ENCODE measurements around the gene C19orf73.

Gene C19orf73

GRCh38 chr19:49111218-49111998 lies 7.5 kb downstream of the C19orf73 start:
- Histone ChIP-seq H3K9me3 (ENCODE audit: insufficient read depth, low read length) (no peaks in the 10 kb centered on the region), H3K4me1 (ENCODE audit: insufficient read depth, insufficient read length) (peaks cover 11% of the 10 kb centered on the region), H3K36me3 (ENCODE audit: insufficient read depth, insufficient read length, low read length) (peaks cover 38% of the 10 kb centered on the region), H3K27me3 (ENCODE audit: insufficient read depth, insufficient read length) (no peaks in the 10 kb centered on the region), H3K4me3 (ENCODE audit: insufficient read length, low read depth) (no peak overlapping the region), H3K9ac (ENCODE audit: insufficient read length, low read depth) (no peak overlapping the region)
- no peak for TF ChIP-seq ZNF274 (IDR thresholded peaks at IDR 0.05; ENCODE audit: low read depth, low read length)
- TF ChIP-seq YY1 (IDR thresholded peaks at IDR 0.05; ENCODE audit: insufficient read depth, insufficient read length) = no peak
- TF ChIP-seq SUZ12 (IDR thresholded peaks at IDR 0.05; ENCODE audit: extremely low read depth, insufficient read depth, insufficient read length) = no peak
- no peak for DNase-seq (ENCODE audit: low read depth, low spot score)

GRCh38 chr19:49110567-49110966 lies 8.4 kb downstream of the C19orf73 start:
- DNase-seq (ENCODE audit: low read depth, low spot score) = no peak

GRCh38 chr19:49109569-49110233 lies 9.2 kb downstream of the C19orf73 start:
- Histone ChIP-seq H3K4me1 (ENCODE audit: insufficient read depth, insufficient read length) (peaks cover 11% of the 10 kb centered on the region), H3K9me3 (ENCODE audit: insufficient read depth, low read length) (no peaks in the 10 kb centered on the region), H3K9ac (ENCODE audit: insufficient read length, low read depth) (no peak overlapping the region), H3K27me3 (ENCODE audit: insufficient read depth, insufficient read length) (no peaks in the 10 kb centered on the region), H3K36me3 (ENCODE audit: insufficient read depth, insufficient read length, low read length) (peaks cover 51% of the 10 kb centered on the region), H3K4me3 (ENCODE audit: insufficient read length, low read depth) (no peak overlapping the region)
- TF ChIP-seq ZNF274 (IDR thresholded peaks at IDR 0.05; ENCODE audit: low read depth, low read length) (no peak), YY1 (IDR thresholded peaks at IDR 0.05; ENCODE audit: insufficient read depth, insufficient read length) (no peak), SUZ12 (IDR thresholded peaks at IDR 0.05; ENCODE audit: extremely low read depth, insufficient read depth, insufficient read length) (no peak)
- DNase-seq (ENCODE audit: low read depth, low spot score) = no peak

More at GRCh38 chr19:49110567-49110966, 8.4 kb downstream of the C19orf73 start:
- H3K27me3 ChIP-seq (ENCODE audit: insufficient read depth, insufficient read length) = no peaks in the 10 kb centered on the region
- TF ChIP-seq SUZ12 (IDR thresholded peaks at IDR 0.05; ENCODE audit: extremely low read depth, insufficient read depth, insufficient read length) = no peak
- no peak for TF ChIP-seq YY1 (IDR thresholded peaks at IDR 0.05; ENCODE audit: insufficient read depth, insufficient read length)
- TF ChIP-seq ZNF274 (IDR thresholded peaks at IDR 0.05; ENCODE audit: low read depth, low read length) = no peak
- H3K36me3 ChIP-seq (ENCODE audit: insufficient read depth, insufficient read length, low read length) = peaks cover 44% of the 10 kb centered on the region
- no peak overlapping the region for H3K4me3 ChIP-seq (ENCODE audit: insufficient read length, low read depth)
- no peak overlapping the region for H3K9ac ChIP-seq (ENCODE audit: insufficient read length, low read depth)
- peaks cover 11% of the 10 kb centered on the region for H3K4me1 ChIP-seq (ENCODE audit: insufficient read depth, insufficient read length)
- H3K9me3 ChIP-seq (ENCODE audit: insufficient read depth, low read length) = no peaks in the 10 kb centered on the region

GRCh38 chr19:49109051-49109450 lies 9.9 kb downstream of the C19orf73 start:
- H3K4me3 ChIP-seq (ENCODE audit: insufficient read length, low read depth) = no peak overlapping the region
- peaks cover 11% of the 10 kb centered on the region for H3K4me1 ChIP-seq (ENCODE audit: insufficient read depth, insufficient read length)
- H3K27me3 ChIP-seq (ENCODE audit: insufficient read depth, insufficient read length) = no peaks in the 10 kb centered on the region
- no peak for DNase-seq (ENCODE audit: low read depth, low spot score)
- H3K36me3 ChIP-seq (ENCODE audit: insufficient read depth, insufficient read length, low read length) = peaks cover 57% of the 10 kb centered on the region
- H3K9me3 ChIP-seq (ENCODE audit: insufficient read depth, low read length) = no peaks in the 10 kb centered on the region
- H3K9ac ChIP-seq (ENCODE audit: insufficient read length, low read depth) = no peak overlapping the region
- TF ChIP-seq YY1 (IDR thresholded peaks at IDR 0.05; ENCODE audit: insufficient read depth, insufficient read length) (no peak), ZNF274 (IDR thresholded peaks at IDR 0.05; ENCODE audit: low read depth, low read length) (no peak), SUZ12 (IDR thresholded peaks at IDR 0.05; ENCODE audit: extremely low read depth, insufficient read depth, insufficient read length) (no peak)

GRCh38 chr19:49107625-49108459 lies 11.1 kb downstream of the C19orf73 start:
- Histone ChIP-seq H3K27me3 (ENCODE audit: insufficient read depth, insufficient read length) (no peaks in the 10 kb centered on the region), H3K4me3 (ENCODE audit: insufficient read length, low read depth) (no peak overlapping the region), H3K36me3 (ENCODE audit: insufficient read depth, insufficient read length, low read length) (peaks cover 69% of the 10 kb centered on the region), H3K9ac (ENCODE audit: insufficient read length, low read depth) (peak overlapping the region; percentile 32), H3K4me1 (ENCODE audit: insufficient read depth, insufficient read length) (peaks cover 11% of the 10 kb centered on the region), H3K9me3 (ENCODE audit: insufficient read depth, low read length) (no peaks in the 10 kb centered on the region)
- TF ChIP-seq ZNF274 (IDR thresholded peaks at IDR 0.05; ENCODE audit: low read depth, low read length) = no peak
- no peak for TF ChIP-seq SUZ12 (IDR thresholded peaks at IDR 0.05; ENCODE audit: extremely low read depth, insufficient read depth, insufficient read length)
- no peak for TF ChIP-seq YY1 (IDR thresholded peaks at IDR 0.05; ENCODE audit: insufficient read depth, insufficient read length)
- DNase-seq (ENCODE audit: low read depth, low spot score) = no peak

GRCh38 chr19:49106648-49107135 lies 12.3 kb downstream of the C19orf73 start:
- Histone ChIP-seq H3K4me1 (ENCODE audit: insufficient read depth, insufficient read length) (peaks cover 11% of the 10 kb centered on the region), H3K9me3 (ENCODE audit: insufficient read depth, low read length) (no peaks in the 10 kb centered on the region), H3K4me3 (ENCODE audit: insufficient read length, low read depth) (no peak overlapping the region), H3K27me3 (ENCODE audit: insufficient read depth, insufficient read length) (no peaks in the 10 kb centered on the region), H3K36me3 (ENCODE audit: insufficient read depth, insufficient read length, low read length) (peaks cover 79% of the 10 kb centered on the region), H3K9ac (ENCODE audit: insufficient read length, low read depth) (peak overlapping the region; percentile 57)
- TF ChIP-seq ZNF274 (IDR thresholded peaks at IDR 0.05; ENCODE audit: low read depth, low read length) (no peak), YY1 (IDR thresholded peaks at IDR 0.05; ENCODE audit: insufficient read depth, insufficient read length) (no peak), SUZ12 (IDR thresholded peaks at IDR 0.05; ENCODE audit: extremely low read depth, insufficient read depth, insufficient read length) (no peak)
- DNase-seq (ENCODE audit: low read depth, low spot score) = no peak

Data from NT2/D1 (cell line).